Left ventricle myocardium superior (tissue), 1 donor: ENCODE data around the gene TMEM208. TPM values are rescaled to one million over a fixed set of nuclear protein-coding genes. Genes with fewer than 3 reads are reported as not detected.

Experiments
- ATAC-seq: fragments of 200-7000 bp; cut with Tn5 transposase; one replicate; pipeline ENCODE4 v1.9.1; 2020; ENCODE audit warnings: mild to moderate bottlenecking, moderate library complexity
- DNase-seq: peaks from one replicate; pipeline ENCODE4 v3.0.0-alpha.2; 2020
- intact Hi-C: fragments of 100-400 bp; cut with micrococcal nuclease; formaldehyde crosslinking; loops from one replicate; pipeline ENCODE4 v1.11.0; 2022
- total RNA-seq: library from RNA; stranded (reverse); fragmentation: NEBNext Ultra II Directional; extraction: Animal tissue kit (Norgen Biotek cat#: 25700); gene quantifications from one replicate; pipeline ENCODE4 v1.2.1, GENCODE V29; 2021
- donor health status: DM: no; HTN: yes; CAD: no; lungs with severe emphysema.

The TMEM208 gene
- total RNA-seq, 1 donor from 2014 or later = 11.7 TPM

DNA sequence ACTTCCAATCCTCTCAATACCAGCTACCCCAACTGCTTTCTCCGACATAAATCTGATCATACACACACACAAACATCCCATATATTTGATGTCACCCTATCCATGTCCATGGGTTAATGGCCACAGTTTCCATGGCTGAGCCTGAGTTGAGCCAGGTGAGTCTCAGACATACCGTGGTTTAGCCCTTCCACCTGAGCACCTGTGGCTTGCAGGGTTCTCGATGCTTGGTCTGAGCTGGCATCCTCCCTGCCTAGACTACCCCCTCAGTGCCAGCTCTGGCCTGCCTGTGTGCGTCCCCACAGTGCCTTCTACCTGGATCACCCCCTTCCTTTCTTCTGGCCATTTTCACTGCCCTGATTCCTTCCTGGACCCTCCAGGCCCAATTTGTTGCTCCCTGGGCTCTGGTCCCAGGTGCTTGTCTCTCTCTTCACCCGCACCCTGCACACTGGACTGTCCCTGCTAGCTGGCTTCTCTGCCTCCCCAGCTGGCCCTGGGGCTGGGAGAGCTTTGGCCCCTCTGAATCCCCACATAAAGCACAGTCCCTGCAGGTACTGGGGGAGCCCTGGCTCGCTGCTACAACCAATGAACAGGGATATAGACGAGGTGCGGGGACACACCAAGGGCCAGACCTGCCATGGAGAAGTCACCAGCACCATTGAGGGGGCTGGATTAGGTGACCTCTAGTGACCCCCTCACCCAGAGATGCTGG lies 20.6 kb upstream of the TMEM208 start:
- no peak for DNase-seq
- ATAC-seq = no peak
- intact Hi-C loops = no loop called here

DNA sequence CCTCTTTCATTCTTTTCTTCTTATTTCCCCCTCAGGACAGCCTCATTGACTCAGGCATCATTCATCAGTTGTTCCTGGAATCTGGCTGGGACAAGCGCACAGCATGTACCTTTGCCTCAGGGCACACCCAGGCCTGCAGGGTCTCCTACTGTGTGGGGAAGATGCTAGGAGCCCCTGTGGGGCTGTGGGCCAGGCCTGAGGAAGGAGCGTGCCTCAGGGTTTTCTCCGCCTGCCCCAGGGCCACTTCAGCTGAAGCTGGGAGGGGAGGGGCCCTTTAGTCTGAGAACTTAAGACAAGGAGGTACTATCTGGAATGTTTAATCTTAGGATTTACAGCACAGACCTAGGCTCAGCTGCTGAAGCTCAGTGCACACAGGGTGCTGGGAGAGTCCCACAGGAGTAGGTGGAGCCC lies 20.1 kb upstream of the TMEM208 start:
- no peak for DNase-seq
- intact Hi-C loops = no loop called here
- no peak for ATAC-seq

DNA sequence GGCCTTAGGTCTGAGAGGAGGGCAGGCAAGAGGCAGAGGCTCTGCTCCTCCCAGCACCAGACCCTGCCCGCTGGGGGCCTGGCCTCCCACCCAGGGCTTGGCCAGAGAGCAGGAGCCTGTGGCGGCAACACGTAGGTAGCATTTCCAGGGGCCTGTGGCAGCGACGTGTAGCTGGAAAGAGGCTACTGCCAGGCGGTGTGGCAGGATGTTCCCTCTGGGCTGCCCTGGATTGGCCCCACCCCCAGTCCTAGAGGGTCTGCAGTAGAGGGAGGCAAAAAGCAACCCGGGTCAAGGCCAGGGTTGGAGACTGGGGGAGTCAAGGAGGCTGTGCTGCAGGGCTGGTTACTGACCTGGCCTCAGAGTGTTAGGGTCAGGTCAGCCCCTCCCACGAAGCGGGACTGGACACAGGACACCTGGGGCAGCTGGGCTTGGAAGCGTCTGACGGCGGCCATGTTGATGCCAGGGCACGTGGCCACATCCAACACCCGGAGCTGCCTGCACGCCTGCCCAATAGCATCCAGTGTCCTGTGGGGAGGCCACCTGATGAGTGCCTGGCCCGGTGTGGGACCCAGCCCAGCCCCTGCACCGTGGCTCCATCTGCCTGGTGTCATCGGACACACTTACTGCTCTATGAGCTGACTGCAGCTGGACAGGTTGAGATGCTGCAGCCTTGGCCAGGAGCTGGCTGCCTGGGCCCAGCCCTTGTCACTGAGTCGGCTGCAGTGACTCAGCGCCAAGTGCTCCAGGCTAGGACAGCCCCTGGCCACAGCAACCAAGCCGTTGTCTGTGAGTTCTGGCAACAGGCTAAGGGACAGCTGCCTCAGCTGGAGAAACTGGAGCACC lies 19.5 kb upstream of the TMEM208 start:
- intact Hi-C loops = no loop called here
- no peak for DNase-seq
- no peak for ATAC-seq

DNA sequence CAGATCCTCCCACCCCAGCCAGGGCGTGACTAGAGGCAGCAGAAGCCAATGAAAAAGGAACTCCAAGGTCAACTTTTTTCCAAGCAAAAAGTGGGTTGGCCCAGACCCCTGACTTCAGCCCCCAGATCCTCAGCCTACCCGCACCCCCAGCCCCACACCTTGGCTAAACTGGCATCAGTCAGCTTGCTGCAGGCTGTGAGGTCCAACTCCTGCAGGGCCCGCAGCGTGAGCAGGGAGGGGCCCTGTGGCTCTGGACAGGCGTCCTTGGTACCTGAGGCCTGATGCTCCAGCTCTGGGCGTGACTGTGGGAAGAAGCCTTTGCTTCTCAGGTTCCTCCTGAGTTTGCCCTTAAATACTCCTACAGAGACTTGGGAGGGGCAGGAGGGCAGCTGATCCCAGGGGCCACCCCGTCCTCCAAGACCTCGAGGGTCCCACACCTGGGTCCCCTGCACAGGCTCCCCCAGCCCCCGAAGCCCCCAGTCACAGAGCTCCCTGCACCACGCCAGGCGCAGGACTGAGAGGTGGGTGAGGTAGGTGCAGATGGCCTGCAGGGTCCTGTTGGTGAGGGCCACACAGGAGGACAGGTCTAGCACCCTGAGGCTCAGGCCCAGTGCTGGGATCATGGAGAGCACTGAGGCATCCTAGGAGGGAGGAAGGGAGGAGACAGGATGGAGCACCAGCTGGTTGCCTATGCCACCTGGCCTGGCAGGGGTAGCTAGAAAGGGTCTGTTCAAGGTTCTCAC lies 18.6 kb upstream of the TMEM208 start:
- intact Hi-C loops = no loop called here
- DNase-seq (no peak), ATAC-seq (no peak)

DNA sequence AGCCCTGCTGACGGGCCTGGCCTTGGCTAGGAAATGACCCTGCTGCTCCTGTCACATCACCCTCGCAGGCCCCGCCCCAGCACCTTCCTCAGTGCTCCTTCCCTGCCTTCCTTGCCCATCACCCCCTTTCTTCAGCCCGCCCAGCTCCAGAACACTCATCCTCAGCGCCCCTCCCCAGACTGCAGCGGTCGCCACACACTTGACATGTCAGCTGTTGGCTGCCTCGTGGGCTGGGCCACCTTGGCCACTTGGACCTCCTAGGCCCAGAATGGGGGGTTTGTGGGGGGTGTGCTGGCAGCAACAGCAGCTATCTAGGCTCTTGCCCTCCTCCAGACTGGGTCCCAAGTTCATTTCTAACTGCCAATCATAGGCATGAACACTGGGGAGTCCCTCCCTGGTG lies 17.4 kb upstream of the TMEM208 start:
- no peak for DNase-seq
- intact Hi-C loops = no loop called here
- ATAC-seq = no peak

DNA sequence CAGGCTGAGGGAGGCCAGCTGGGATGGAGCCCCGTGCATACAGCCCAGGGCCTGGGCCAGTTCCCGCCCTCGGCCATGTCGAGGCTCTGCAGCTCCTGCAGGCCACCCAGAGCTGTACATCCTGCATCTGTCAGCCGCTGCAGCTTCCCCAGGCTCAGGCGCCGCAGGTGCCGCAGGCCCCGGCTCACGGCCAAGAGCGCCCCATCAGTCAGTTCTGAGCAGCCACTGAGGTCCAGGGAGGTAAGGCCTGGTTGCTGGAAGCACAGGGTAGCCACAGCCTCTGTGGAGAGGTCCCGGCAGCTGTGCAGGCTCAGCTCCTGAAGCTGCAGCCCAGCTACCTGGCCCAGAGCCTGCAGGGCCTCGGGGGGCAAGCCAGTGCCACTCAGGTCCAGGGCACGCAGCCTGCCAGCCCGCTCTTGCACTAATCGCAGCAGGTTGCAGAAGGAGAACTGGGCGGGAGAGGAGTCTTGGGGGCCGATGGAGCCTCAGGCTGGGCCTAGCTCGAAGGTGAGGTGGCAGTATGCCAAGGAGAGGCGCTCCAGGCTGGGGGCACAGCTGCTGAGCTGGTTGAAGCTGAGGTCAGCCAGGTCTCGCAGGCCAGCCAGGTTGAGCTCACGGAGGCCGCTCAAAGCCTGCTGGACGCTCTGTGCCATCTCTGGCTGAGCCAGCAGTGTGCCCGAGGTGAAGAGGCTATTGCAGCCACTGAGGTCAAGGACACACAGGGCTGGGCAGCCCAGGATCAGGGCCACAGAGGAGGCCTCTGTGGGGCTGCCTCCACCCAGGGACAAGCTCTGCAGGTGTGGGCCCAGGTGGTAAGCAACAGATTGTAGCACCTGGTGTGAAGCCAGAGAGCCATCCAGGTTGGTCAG lies 16.6 kb upstream of the TMEM208 start:
- ATAC-seq (no peak), DNase-seq (no peak)
- intact Hi-C loops = no loop called here

DNA sequence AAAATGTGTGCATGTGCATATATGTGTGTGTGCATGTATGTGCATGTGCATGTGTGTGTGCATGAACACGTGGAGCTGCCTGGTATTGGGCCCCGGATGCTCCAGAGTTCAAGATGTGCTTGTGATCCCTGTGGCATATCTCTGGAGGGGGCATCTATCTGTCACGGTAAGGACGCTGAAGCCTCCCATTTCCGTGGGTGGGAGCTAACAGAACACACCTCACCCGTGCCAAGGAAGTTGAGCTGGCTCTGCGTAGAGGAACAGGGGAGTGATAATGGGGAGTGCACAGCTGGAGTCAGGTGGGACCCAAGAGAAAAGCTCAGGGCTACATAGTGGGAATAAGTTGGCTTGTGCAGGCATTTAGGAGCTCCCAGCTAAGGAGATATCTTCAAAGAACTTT lies 15.3 kb upstream of the TMEM208 start:
- DNase-seq (no peak), ATAC-seq (no peak)
- intact Hi-C loops = no loop called here

DNA sequence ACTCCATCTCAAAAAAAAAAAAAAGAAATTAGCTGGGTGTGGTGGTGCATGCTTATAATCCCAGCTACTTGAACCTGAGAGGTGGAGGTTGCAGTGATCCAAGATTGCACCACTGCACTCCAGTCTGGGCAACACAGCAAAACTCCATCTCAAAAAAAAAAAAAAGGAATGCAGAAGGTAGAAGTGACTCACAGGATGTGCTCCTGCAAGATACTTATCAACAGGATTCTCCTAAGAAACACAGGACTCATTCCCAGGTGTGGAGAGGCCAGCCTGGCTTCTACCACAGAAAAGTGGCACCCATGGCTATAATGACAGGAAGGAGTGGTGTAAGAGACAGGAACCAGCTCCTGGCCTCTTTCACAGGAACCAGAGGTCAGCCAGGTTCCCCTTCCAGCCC lies 14.2 kb upstream of the TMEM208 start:
- DNase-seq = no peak
- no peak for ATAC-seq
- intact Hi-C loops = no loop called here

DNA sequence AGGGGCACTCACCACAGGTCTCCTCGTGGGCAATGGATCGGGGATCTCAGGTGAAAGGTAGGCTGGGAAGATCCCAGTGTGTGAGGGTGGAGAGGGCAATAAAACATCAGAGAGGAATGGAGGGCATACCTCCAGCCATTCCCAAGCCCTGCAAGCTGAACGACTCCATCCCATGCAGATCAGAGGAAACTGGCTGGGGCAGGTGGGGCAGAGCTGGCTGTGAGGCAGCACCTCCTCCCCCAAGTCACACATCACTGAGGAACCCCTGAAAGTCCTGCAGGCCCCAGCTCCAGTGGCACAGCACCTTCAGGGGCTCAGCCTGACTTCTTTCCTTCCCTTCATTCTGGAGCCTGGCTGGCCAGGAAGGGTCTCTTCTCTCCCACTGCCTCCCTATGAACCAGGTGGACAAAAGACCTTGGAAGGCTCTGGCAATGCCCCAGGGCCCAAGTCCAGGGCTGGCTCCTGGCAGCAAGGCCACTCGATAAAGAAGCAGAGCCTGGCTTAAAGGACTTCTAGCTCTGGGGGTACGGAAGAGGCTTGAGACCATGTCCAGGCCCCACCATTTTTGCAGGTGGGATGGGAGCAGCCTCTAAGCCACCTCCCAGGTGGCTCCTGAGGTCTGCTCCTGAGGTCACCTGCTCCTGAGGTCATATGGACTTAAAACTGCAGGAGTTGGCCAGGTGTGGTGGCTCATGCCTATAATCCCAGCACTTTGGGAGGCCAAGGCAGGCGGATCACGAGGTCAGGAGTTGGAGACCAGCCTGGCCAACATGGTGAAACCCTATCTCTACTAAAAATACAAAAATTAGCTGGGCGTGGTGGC lies 13.5 kb upstream of the TMEM208 start:
- ATAC-seq (no peak), DNase-seq (no peak)
- intact Hi-C loops = no loop called here

DNA sequence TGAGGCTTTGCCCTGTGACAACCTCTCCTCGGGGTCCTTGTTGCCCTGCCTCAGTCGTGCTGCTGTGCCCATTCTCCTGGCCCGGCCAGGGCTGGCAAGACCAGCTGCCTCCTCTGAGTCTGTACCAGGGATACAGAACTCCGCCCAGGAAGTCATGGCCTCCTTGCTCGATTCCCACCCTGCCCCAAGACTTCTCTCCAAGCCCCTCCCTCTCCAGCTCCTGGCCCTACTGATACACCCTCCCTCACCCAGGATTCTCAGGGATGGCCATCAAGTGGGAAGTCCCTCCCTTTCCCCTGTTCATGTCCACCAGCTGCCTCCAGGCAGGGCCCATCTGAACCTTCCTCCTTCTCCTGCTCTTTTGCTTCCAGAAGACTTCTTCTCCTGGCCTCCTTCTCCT lies 11.2 kb upstream of the TMEM208 start:
- ATAC-seq (no peak), DNase-seq (no peak)
- intact Hi-C loops = no loop called here

DNA sequence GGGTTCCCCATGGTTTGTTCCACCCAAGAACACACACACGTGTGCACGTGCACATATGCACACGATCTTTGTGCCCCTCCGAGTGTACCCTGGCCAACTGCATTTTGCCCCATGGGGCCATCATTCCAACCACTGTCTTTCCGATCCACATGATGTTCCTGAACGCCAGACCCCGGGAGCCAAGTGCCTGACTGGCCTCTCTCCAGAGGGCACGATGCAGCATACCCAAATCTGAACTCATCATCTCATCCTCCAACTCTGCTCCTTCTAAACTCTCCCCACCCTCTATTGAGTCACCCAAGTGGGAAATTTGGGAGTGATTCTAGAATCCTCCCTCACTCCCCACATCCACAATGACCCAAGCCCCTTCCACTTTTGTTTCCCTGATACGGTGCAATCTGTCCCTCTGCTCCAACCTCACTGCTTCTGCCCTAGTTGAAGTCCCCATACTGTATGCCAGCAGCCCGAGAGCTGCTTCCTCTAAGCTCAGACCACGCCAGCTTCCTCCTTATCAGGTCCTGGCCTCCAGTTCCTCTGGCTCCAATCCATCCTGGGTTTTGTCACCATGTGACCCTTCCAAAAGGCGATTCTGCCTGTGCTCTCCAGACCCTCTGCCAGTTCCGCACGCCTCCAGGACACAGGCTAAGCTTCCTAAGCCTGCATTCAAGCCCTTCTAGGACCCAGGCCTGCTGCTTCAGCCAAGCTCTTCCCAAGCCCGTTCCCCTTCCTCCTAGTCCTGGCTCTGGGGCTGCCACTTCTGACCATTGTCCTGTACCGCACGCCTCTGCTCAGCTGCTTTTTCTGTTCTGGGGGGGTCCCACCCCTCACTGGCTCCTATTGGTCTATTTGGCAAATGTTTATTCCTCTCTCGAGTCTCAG lies 10.1 kb upstream of the TMEM208 start:
- DNase-seq (peak; percentile 72), ATAC-seq (peak; percentile 93)
- intact Hi-C loops = no loop called here

DNA sequence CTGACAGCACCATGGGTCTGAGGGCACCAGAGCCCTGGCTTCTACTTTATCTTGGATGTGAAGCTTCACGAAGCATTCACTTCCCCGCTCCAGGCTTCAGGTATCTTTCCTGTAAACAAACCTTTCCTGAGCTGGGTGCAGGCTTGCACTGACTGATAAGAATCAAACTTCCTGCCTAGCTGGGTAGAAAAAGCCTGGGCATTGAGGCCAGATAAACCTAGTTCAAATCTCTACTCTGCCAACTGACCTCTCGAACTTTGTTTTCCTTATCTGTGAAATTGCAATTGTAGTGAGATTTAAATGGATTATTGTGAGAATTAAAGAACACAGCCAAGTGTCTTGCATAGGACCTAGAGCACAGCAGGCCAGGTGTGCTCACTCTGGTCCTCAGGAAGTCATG lies 2.9 kb upstream of the TMEM208 start:
- intact Hi-C loops = no loop called here
- DNase-seq = no peak
- ATAC-seq = no peak

DNA sequence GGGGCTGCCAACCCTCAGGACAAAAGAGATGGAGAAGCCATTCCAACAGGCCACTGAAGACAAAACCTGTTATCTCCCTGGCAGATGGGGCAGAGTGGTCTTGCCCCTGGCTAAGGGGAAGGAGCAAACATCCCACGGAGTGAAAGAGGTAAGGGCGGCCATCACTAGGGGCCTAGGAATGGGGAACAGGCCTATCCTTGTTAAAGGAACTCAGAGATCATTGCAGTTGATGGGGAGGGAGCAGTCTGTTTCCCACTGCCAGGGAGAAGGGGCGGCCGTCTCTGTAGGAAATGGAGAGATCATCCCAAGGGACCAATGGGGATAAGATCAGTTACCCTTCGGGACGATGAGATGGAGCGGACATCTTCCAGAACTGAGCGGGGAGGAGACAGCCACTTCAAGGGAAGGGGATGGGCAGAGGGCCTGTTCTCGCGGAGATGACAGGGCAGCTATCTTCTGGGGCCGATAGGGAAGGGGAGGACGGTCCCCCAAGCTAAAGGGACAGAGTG lies 581 bp upstream of the TMEM208 start:
- DNase-seq (no peak), ATAC-seq (no peak)
- intact Hi-C loops = no loop called here

DNA sequence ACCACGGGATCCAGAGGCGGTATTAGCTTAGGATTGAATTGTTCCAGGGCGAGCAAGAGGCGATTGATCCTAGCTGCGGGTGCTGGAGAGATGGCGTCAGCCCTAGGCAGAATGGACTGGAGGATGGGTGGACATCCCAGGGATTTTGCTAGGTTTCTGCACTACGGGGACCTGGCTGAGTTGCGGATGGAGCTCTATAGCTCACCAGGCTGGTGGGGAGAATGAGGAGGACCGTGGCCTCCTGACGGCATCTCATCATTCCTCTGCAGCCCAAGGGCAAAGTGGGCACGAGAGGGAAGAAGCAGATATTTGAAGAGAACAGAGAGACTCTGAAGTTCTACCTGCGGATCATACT lies 614 bp downstream of the TMEM208 start:
- intact Hi-C loops = no loop called here
- DNase-seq (no peak), ATAC-seq (no peak)

DNA sequence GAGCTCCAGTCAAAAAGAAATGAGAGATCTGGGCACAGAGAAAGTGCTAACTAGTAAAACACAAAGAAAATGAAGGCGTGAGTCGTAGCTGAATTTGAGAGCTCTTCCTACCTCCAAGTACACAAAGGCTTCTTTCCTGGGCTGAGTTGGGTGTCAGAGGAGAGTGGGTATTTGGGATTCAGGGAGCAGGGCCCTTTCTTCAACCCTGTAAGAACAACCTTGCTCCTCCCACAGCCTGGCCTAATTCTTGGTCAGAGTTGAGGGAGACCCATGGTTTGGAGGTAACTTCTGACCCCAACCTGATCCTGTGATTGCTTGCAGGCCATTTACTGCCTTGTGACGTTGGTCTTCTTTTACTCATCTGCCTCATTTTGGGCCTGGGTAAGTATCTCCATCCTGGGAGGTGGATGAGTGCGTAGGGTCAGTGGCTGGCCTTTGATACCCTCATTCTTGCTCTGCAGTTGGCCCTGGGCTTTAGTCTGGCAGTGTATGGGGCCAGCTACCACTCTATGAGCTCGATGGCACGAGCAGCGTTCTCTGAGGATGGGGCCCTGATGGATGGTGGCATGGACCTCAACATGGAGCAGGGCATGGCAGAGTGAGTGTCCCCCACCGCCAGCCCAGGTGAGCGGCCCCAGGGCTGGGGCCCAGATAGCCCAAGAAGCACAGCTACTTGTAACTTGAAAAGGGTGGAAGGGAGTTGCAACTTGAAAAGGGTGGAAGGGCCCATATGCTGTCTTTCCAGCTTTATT lies 1.3 kb downstream of the TMEM208 start:
- DNase-seq = no peak
- ATAC-seq = no peak
- intact Hi-C loops = no loop called here

DNA sequence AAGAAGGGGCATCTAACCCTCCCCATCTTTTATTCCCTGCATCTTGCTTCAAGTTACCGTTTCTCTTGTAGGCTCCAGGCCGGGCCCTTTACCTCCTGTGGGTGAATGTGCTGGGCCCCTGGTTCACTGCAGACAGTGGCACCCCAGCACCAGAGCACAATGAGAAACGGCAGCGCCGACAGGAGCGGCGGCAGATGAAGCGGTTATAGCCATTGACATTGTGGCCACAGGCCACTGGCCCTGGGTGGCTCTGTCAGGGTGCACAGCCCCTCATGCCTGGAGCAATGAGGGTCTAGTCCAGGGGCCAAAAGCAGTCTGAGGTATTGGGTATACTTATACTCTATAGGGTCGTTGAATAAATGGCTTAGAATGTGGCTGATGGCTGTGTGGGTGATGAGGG lies 2.0 kb downstream of the TMEM208 start:
- DNase-seq (no peak), ATAC-seq (no peak)
- intact Hi-C loops = no loop called here
